Measurements from ENCODE around the gene RNPEP.
A peak's percentile ranks its signal among the peaks of the same experiment; 100 is the strongest.

DNA sequence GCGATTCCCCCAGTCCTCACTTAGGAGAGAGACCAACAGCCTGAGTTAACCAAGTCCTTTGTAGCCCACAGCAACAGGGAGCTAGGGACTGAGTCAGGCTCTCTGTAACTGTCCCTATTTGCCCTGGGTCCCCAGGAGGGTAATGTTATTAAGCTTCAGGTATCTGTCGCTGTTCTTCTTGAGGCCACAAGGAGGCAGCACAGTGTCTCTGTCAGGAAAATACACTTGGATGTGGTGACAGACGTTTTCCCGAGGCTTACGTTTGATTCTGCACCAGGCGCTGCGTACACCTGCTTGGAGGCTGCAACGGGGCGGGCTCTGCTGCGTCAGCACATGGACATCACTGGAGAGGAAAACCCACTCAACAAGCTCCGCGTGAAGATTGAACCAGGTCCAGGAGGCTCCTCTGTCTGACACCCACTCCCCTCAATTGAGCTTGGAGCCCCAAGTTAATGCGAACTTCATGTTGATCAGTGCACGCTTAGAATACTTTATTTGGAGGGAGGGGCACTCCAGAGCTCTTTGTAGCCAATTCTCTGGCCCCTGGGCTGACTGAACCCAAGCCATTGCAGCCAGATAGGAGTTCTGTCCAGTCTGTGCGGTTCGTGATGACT is 17.3 kb downstream of the RNPEP start:
- no peak for TF ChIP-seq GABPA (IDR thresholded peaks at IDR 0.05; ENCODE audit: low read depth)
- TF ChIP-seq, protein P1, sequence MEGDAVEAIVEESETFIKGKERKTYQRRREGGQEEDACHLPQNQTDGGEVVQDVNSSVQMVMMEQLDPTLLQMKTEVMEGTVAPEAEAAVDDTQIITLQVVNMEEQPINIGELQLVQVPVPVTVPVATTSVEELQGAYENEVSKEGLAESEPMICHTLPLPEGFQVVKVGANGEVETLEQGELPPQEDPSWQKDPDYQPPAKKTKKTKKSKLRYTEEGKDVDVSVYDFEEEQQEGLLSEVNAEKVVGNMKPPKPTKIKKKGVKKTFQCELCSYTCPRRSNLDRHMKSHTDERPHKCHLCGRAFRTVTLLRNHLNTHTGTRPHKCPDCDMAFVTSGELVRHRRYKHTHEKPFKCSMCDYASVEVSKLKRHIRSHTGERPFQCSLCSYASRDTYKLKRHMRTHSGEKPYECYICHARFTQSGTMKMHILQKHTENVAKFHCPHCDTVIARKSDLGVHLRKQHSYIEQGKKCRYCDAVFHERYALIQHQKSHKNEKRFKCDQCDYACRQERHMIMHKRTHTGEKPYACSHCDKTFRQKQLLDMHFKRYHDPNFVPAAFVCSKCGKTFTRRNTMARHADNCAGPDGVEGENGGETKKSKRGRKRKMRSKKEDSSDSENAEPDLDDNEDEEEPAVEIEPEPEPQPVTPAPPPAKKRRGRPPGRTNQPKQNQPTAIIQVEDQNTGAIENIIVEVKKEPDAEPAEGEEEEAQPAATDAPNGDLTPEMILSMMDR (IDR thresholded peaks at IDR 0.05; ENCODE audit: insufficient read depth, low read length) = peak; percentile 68
- TF ChIP-seq POLR2AphosphoS5 (IDR thresholded peaks at IDR 0.05; ENCODE audit: low read depth) = no peak
- TF ChIP-seq, protein P2, sequence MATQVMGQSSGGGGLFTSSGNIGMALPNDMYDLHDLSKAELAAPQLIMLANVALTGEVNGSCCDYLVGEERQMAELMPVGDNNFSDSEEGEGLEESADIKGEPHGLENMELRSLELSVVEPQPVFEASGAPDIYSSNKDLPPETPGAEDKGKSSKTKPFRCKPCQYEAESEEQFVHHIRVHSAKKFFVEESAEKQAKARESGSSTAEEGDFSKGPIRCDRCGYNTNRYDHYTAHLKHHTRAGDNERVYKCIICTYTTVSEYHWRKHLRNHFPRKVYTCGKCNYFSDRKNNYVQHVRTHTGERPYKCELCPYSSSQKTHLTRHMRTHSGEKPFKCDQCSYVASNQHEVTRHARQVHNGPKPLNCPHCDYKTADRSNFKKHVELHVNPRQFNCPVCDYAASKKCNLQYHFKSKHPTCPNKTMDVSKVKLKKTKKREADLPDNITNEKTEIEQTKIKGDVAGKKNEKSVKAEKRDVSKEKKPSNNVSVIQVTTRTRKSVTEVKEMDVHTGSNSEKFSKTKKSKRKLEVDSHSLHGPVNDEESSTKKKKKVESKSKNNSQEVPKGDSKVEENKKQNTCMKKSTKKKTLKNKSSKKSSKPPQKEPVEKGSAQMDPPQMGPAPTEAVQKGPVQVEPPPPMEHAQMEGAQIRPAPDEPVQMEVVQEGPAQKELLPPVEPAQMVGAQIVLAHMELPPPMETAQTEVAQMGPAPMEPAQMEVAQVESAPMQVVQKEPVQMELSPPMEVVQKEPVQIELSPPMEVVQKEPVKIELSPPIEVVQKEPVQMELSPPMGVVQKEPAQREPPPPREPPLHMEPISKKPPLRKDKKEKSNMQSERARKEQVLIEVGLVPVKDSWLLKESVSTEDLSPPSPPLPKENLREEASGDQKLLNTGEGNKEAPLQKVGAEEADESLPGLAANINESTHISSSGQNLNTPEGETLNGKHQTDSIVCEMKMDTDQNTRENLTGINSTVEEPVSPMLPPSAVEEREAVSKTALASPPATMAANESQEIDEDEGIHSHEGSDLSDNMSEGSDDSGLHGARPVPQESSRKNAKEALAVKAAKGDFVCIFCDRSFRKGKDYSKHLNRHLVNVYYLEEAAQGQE (IDR thresholded peaks at IDR 0.05; ENCODE audit: insufficient replicate concordance, low read depth) = no peak
- TF ChIP-seq SPI1 (IDR thresholded peaks at IDR 0.05; ENCODE audit: borderline replicate concordance, low read depth) = no peak

All from HL-60 (cell line).